Measurements from ENCODE around the gene FOXI1.

DNA sequence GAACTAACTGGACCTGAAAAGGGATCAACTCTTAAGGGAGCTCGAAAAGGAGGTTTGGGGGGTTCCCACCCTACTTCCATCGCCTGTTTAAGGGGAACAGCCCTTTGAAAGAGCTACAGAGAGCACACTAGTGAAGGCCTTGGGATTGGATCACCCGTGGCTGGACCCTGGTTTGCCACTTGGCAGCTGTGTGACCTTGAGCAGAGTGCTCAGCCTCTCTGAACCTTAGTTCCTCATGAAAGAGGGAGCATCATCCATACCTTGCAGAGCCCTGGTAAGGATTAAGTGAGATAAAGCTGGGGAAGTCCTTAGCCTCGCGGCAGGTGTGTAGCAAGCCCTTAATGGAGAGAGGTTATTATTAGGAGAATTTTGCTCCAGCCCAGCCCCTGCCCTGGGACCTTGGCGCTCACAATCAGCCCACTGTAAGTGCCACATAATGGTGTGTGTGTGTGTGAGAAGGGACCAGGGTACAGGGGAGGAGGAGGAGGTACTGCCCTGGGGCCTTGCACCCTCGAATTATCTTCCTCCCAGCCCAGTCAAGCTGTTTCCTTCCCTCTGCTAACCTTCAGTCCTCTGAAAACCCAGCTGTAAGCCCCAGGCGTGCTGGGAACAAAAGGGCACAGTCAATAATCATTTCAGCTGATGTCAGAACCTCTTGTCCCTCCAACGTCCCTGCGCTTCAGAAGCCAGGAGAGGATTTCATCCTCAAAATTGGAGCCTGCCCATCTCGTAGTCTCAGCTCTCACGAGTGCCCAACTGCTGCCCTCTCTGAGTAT is 42.9 kb downstream of the FOXI1 start:
- TF ChIP-seq EZH2 (IDR thresholded peaks at IDR 0.05; ENCODE audit: insufficient read depth, poor library complexity, severe bottlenecking) (no peak), EZH2phosphoT487 (IDR thresholded peaks at IDR 0.05; ENCODE audit: insufficient read depth, low read depth) (no peak)
